Stimulated activated CD8-positive, alpha-beta memory T cell treated with anti-CD3 and anti-CD28 coated beads, Interleukin-2, amount 100 ng/mL, for 1 hour (primary cell): ENCODE results near the gene OR6J1.
"Not testable (repeated sequence)": the region's sequence is repeated elsewhere in the genome, so short reads cannot be mapped to it uniquely, and the experiment has no call there.

Source experiments
- DNase-seq, 2 donors: peaks; one replicate each; pipeline ENCODE4 v3.0.0-alpha.2; 2020; ENCODE audit warnings: low read depth in 2 of 2

OR6J1 gene

GRCh38 chr14:22644305-22644635, at the start of gene OR6J1:
Gene OR6J1, minus strand, starts transcription at chr14:22644352. Its CDS starts 9,541 bp downstream, at chr14:22634811.
- DNase-seq = no peak

- no peak for DNase-seq
Observed at GRCh38 chr14:22692194-22692593, 48.0 kb upstream of the OR6J1 start.

- no peak for DNase-seq
Observed at GRCh38 chr14:22691171-22691570, 47.0 kb upstream of the OR6J1 start.

- no peak for DNase-seq
Observed at GRCh38 chr14:22689199-22689598, 45.0 kb upstream of the OR6J1 start.

- DNase-seq = not testable (repeated sequence)
Observed at GRCh38 chr14:22687969-22688368, 43.8 kb upstream of the OR6J1 start.

- not testable (repeated sequence) for DNase-seq
Observed at GRCh38 chr14:22686176-22686611, 42.0 kb upstream of the OR6J1 start.

- DNase-seq = no peak
Observed at GRCh38 chr14:22685467-22685866, 41.3 kb upstream of the OR6J1 start.

- not testable (repeated sequence) for DNase-seq
Observed at GRCh38 chr14:22683428-22683827, 39.3 kb upstream of the OR6J1 start.

- no peak for DNase-seq
Observed at GRCh38 chr14:22678221-22678620, 34.1 kb upstream of the OR6J1 start.

- not testable (repeated sequence) for DNase-seq
Observed at GRCh38 chr14:22677551-22677950, 33.4 kb upstream of the OR6J1 start.

GRCh38 chr14:22671622-22672021, 27.5 kb upstream of the OR6J1 start:
- DNase-seq = no peak

GRCh38 chr14:22668863-22669262, 24.7 kb upstream of the OR6J1 start:
- DNase-seq = no peak

GRCh38 chr14:22668417-22668816, 24.3 kb upstream of the OR6J1 start:
- DNase-seq = no peak

- no peak for DNase-seq
Observed at GRCh38 chr14:22667881-22668280, 23.7 kb upstream of the OR6J1 start.

GRCh38 chr14:22666203-22666893, 22.2 kb upstream of the OR6J1 start:
- no peak for DNase-seq

GRCh38 chr14:22664261-22664660, 20.1 kb upstream of the OR6J1 start:
- DNase-seq = no peak

GRCh38 chr14:22660654-22661053, 16.5 kb upstream of the OR6J1 start:
- DNase-seq = no peak

GRCh38 chr14:22658946-22659345, 14.8 kb upstream of the OR6J1 start:
- no peak for DNase-seq

GRCh38 chr14:22657861-22658260, 13.7 kb upstream of the OR6J1 start:
- no peak for DNase-seq

- no peak for DNase-seq
Observed at GRCh38 chr14:22656945-22657731, 13.0 kb upstream of the OR6J1 start.

- no peak for DNase-seq
Observed at GRCh38 chr14:22656226-22656625, 12.1 kb upstream of the OR6J1 start.

- DNase-seq = peak in 1 of 2 donors; percentile 21
Observed at GRCh38 chr14:22653012-22653621, 9.0 kb upstream of the OR6J1 start.

GRCh38 chr14:22651586-22651985, 7.4 kb upstream of the OR6J1 start:
- DNase-seq = no peak
